ENCODE data around the gene SLAMF9.

- TF ChIP-seq CTCF (IDR thresholded peaks at IDR 0.05; ENCODE audit: low read depth, low read length) (no peak), EZH2phosphoT487 (IDR thresholded peaks at IDR 0.05; ENCODE audit: low read depth) (no peak)
Observed at GRCh38 chr1:159911326-159912070, 42.5 kb downstream of the SLAMF9 start.

Measured in OCI-LY3 (cell line).